Measurements from ENCODE around the gene PNPLA7.

Gene PNPLA7

DNA sequence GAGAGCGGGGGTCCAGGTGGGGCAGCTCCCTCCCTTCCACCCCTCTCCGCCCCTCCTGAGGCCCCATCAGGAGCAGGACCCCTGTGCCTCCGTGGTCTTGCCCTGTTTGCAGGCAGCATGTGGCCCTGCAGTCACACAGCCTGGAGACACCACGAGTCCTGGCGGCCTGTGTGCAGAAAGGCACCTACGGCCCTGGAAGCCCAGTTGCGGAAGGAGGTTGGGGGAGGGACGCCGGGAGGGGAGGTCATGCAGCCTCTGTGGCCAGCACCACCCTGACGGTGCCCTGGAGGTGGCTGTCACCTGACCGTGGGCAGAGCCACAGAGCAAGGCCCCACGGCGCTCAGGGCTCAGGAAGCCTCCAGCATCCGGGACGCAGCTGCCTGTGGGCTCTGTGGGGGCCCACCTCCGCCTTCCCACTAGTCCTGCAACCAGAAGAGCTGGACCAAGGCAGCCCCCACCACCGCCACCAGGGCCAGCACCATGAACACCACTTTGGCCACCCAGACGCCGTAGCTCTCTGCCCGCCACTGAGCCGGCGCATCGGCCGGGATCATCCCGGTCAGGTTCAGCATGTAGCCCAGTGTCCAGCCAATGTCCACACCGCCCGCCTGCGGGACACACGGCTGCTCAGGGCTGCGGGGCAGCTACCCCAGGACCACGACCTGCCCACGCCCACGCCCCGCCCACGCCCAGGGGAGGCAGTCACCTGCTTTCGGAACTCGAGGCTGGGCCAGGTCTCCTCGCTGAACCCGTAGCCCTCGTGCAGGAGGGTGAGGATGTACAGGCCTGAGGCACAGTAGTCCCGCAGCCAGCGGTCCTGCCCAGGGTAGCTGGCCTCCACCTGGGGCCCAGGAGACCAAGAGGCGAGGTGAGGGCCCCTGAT is 115.5 kb downstream of the PNPLA7 start:
- DNase-seq (ENCODE audit: low read depth): no peak

DNA sequence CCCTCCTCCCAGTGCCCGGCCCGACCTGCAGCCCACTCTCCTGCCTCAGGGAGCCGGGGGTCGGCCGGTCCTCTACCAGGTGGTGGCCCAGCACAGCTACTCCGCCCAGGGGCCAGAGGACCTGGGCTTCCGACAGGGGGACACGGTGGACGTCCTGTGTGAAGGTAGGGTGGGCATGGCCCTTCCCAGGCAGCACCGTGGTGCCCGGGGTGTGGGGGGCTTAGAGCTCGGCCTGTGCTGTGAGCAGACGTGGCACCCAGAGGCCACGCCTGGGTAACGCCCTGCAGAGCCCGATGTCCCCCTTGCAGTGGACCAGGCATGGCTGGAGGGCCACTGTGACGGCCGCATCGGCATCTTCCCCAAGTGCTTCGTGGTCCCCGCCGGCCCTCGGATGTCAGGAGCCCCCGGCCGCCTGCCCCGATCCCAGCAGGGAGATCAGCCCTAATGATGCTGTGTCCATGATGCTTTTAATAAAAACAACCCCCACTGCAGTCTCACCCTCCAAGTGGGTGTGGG is 116.2 kb downstream of the PNPLA7 start:
- no peak for DNase-seq (ENCODE audit: low read depth)

DNA sequence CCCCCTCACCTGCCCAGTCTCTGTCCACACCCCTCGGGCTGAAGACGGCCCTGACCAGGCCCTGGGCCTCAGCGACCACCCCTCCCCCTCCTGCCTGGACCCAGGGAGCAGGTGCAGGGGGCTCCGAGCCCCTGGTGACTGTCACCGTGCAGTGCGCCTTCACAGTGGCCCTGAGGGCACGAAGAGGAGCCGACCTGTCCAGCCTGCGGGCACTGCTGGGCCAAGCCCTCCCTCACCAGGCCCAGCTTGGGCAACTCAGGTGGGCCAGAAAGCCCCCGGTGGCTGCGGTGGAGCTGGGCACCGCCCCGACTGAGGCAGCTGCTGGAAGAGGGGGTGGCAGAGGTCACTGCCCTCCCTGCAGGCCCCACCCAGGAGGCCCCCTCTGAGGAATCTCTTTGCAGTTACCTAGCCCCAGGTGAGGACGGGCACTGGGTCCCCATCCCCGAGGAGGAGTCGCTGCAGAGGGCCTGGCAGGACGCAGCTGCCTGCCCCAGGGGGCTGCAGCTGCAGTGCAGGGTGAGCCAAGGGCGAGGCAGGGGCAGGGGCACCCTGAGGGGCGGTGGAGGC is 116.8 kb downstream of the PNPLA7 start:
- no peak for DNase-seq (ENCODE audit: low read depth)

DNA sequence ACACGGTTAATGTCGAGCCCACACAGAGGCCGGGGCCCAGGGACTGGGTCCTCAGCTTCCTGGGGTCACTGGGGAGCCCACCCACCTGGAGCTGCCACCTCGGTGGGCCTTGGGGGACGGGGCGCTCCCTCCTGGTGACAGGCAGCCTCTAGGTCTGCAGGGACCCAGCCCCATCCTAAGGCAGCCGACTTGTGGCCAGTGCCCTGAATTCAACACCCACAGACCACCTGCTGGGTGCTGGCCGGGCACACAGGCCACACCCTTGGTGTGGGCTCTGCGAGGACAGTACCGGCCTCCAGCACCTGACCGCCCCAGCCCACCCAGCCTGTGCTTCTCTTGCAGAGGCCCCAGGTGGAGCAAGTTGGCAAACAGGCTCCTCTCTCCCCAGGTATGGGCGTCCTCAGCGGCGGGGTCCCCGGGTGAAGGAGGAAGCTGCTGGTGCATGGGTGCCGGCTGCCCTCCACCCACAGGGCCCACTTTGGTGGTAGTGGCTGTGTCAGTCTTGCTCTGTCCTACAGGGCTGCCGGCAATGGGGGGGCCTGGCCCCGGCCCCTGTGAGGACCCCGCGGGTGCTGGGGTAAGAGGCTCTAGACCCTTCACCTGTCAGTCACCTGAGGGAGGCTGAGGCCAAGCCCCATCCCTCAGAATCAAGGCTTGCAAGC is 117.4 kb downstream of the PNPLA7 start:
- no peak for DNase-seq (ENCODE audit: low read depth)

DNA sequence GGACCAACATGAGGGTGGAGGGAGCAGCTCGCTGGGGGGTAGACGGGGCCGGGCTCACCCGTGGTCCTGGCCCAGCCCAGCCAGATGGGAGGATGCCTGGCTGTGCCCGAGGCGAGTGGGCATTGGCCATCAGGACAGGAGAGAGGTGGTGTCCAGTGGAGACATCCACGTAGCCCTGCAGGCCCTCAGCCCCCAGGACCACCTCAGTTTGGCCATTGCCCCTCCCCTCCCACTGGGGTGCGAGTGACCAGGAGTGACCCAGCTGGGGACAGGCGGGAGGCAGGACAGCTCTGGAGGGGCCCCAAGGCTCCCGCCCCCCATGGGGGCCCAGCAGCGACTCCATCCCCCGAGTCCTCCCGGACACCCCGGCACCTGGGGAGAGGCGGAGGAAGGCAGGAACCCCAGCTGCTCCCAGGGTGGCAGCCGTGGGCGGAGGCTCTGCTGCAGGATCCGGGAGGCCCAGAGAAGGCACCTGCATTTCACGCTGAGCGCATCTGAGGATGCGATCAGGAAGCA is 118.7 kb downstream of the PNPLA7 start:
- DNase-seq (ENCODE audit: low read depth): no peak

DNA sequence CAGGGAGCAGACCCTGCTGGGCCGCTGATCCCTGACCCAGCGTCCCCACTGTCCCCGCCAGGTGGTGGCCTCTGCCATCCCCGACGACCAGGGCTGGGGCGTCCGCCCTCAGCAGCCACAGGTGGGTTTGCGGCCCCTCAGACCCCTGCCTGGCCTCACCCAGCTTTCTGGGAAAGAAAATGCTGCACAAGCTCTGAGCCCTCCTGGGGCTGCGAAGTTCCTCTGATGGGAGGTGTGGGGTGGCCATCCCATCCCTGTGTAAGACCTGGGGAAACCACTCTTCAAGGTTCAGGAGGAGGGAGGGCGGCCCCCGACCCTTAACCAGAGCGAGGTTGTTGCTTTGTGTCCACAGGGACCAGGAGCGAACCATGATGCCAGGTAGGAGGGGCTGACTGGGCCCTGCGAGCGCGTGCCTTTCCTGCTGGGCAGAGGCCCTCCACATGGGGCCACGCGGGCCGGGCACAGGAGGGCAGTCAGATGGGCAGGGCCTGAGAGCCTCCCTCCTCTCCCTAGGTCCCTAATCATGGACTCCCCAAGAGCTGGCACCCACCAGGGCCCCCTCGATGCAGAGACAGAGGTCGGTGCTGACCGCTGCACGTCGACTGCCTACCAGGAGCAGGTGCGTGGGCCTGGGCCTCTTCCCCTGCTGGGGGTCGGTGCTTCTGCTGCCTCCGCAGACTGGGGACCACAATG is 119.3 kb downstream of the PNPLA7 start:
- no peak for DNase-seq (ENCODE audit: low read depth)

DNA sequence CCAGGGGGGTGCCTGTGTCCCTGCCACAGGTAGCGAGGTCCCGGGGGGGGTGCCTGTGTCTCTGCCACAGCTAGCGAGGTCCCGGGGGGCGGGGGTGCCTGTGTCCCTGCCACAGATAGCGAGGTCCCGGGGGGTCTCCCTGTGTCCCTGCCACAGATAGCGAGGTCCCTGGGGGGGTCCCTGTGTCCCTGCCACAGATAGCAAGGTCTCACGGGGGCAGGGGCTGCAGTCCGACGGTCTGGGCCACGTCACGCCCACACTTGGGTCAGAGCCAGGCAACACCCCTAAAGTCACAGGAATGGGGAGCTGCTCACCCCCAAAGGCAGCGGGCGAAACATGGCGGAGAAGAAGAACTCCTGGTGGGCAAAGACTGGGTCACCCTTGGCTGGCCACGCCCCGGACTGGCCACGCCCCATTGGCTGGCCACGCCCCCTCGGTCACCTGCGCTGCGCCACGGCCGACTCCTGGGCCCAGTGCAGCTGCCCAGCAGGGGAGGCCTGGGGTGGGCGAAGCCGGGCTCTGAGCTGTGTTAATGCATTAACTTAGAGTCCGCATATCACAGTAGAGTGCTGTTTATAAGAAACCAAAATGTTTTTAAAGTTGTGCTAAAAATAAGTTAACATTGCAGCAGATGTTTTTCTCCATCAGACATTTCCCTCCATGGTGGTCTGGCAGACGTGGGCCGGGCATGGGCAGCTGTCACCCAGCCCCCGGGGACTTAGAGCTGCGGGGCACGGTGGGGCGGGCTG is 120.1 kb downstream of the PNPLA7 start:
- no peak for DNase-seq (ENCODE audit: low read depth)

DNA sequence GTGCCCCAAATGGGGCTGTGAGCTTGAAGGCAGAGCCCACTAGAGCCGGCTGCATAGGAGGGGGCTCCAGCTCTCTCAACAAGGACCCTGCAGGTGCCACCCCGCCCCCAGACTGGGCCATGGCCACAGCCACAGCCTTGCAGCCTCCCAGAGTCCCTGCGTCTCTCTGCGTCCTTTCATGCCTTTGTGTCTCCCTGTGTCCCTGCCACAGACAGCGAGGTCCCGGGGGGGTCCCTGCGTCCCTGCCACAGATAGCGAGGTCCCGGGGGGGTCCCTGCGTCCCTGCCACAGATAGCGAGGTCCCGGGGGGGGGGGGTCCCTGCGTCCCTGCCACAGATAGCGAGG is 120.7 kb downstream of the PNPLA7 start:
- no peak for DNase-seq (ENCODE audit: low read depth)

DNA sequence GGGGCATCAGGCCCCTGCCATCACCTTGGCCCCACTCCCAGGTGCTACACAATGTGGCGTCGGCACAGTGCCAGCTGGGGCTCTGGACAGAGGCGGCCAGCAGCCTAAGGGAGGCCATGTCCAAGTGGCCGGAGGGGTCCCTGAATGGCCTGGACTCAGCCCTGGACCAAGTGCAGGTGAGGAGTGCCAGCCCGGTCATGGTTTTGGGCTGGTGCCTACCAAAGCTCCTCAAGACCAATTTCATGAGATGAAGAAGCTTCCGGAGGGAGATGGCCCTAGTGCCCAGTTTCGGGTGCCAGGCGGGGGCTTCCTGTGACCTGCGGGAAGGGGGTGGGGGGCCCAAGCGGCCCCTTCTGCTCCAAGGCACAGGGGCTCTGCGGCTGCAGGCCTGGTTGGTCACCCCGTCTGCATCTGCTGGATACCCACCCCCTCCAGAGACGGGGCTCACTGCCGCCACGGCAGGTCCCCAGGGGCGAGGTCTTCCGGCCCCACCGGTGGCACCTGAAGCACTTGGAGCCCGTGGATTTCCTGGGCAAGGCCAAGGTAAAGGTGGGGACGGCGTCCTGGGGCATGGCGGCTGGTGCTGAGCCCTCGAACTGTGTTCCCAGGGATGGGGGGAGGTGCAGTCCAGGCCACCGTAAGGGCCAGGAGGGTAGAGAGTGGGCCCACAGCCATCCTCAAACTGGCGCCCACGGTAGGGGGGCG is 121.2 kb downstream of the PNPLA7 start:
- no peak for DNase-seq (ENCODE audit: low read depth)

DNA sequence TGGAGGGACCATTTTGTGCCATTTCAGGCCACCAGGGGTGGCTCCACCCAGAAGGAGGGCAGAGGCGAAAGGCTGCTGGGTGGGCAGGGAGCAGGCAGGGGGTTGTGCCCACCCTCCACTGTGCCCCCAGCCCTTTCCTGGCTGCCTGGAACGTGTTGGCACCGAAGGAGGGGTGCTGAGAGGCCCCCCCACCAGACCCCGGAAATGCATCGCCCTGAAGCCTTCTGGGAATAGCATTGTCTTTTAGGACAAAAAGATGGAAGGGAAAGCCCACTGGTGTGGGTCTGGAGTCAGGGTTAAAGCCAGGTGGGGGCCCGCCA is 121.9 kb downstream of the PNPLA7 start:
- no peak for DNase-seq (ENCODE audit: low read depth)

DNA sequence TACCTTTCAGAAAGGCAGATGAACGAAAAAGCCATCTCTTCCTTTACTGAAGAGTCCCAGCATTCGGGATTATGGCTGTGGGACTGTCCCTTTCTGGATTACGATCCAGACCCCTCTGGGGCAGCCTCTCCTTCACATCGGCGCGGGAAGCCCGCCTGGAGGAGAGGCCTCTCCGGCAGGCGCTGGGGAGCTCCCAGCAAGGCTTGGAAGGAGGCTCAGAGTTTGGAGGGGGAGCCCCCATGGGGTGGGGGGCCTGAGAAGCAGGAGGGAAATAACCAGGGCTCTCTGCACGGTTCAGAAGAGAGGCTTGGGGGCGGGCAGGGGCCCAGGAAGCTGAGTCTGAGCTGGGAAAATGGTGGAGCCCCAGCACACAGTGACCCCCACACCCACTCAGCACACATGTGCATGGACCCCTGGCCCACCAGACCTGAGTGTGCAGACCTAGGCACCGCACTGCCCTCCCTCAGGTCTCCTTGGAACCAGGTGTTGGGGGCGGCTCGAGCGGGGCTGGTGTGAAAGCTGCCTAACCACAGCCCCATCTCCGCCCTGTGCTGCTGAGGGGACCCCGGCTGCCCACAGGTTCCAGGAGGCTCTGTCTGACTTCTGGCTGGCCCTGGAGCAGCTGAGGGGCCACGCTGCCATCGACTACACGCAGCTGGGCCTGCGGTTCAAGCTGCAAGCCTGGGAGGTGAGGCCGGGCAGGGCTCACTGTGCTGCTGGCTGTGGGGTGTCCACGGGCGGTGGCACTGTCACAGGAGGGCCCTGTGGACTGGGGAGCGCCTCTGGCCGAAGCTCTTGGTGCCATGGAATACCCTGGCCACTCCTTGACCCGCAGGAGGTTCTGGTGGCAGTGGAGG is 122.5 kb downstream of the PNPLA7 start:
- DNase-seq (ENCODE audit: low read depth): no peak

DNA sequence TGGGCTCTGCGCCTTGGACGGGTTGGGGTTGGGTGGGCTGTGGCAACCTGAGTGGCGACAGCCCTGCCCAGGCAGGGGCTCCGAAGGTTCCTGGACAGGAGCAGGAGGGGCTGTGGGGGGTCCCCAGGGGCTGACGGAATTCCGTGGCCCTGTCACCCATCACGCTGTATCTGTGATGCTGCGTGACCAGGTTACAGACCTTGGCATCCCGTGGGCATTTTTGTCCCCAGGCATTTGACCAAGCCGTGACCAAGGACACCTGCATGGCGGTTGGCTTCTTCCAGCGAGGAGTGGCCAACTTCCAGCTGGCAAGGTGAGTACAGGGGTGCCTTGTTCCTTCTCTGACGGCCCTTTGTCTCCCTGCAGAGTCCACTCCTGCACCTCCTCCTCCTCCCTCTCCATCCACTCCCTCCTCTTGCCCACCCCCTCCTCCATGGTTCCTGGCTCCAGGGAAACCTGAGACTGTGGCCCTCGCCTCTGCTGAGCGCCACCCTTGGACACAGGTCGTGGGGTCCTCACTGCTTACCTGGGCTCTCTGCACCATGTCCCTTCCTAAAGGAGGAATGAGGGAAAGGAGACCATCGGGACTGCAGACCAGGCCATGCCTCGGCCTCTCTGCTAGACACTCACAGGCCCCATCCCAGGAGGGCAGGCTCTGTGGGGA is 124.1 kb downstream of the PNPLA7 start:
- no peak for DNase-seq (ENCODE audit: low read depth)

DNA sequence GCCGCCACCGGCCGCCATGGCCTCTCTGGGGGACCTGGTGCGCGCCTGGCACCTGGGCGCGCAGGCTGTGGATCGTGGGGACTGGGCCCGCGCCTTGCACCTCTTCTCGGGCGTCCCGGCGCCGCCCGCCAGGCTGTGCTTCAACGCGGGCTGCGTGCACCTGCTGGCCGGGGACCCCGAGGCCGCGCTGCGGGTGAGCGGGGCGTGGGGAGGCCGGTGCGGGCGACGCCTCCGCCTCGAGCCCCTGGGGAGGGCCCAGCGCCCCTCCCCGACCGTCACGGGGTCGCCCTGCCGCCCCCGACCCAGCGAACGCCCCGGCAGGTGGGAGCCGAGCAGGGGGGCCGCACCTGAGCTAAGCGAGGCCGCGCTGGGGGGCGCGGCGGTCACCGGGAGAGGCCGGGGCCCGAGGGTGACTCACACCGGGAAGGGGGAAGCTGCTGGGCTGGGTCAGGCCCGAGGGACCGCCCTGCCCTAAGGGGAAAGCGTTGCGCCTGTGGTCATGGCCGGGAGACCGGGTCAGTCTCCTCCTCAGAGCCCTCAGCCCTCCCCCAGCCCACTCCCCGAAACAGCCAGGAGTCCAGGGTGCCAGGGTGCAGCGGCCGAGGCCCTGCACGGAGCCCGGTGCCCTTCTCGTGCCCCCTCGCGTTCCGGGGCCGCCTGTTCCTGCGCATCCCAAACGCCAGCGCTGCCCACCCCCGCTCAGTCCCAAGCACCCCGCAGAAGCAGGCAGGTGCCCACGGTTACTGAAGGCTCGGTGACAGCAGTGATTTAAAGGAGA is 126.5 kb downstream of the PNPLA7 start:
- no peak for DNase-seq (ENCODE audit: low read depth)

DNA sequence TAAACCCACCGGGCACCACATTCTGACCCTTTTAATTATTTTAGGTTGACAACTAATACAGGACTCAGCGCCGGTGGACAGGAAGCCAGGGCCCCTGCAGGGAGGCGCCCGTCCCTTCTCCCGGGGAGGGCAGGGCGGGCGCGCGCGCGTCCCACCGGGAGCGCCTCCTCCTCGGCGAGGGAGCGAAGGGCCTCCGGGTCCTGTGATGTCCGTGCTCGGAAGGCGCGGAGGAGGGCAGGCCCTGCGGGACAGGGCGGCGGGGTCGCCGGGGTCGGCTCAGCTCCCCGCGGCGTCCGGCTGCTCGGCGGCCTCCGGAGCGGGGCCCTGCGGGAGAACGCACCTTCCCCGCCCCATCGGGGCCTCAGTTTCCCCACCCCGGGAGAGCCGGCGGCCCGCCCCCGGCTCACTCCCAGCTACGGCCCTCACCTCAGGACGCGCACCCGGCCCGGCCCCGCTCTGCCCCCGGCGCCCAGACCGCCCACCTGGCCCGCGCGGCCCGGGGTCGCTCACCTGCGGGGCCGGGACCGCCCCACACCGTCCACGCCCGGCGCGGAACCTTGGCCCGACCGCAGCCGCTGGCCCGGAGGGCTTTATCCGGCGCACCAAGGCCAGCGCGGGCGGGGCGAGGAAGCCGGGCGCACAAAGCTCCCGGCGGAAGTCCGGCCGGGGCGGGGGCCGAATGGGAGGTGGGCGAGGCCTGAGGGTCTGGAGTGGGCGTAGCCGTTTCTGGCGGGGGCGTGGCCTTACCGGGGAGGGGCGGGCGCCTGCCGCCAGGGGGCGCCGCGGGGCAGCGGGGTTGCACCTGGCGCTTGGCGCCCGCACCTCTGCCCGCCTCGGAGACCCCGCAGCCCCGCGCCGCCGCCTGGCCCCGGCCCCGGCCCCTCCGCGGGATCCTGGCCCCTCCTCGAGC is 127.3 kb downstream of the PNPLA7 start, which contains the start of the genes EXD3 and NOXA1:
Gene EXD3 (minus strand): TSS at position 559 of the 910 bp plus-strand sequence. CDS start 27,805 bp downstream, outside the sequence.
Gene NOXA1 (plus strand): TSS at position 790 of the 910 bp plus-strand sequence. CDS start 137 bp downstream, outside the sequence.
- DNase-seq (ENCODE audit: low read depth): peak; percentile 87

DNA sequence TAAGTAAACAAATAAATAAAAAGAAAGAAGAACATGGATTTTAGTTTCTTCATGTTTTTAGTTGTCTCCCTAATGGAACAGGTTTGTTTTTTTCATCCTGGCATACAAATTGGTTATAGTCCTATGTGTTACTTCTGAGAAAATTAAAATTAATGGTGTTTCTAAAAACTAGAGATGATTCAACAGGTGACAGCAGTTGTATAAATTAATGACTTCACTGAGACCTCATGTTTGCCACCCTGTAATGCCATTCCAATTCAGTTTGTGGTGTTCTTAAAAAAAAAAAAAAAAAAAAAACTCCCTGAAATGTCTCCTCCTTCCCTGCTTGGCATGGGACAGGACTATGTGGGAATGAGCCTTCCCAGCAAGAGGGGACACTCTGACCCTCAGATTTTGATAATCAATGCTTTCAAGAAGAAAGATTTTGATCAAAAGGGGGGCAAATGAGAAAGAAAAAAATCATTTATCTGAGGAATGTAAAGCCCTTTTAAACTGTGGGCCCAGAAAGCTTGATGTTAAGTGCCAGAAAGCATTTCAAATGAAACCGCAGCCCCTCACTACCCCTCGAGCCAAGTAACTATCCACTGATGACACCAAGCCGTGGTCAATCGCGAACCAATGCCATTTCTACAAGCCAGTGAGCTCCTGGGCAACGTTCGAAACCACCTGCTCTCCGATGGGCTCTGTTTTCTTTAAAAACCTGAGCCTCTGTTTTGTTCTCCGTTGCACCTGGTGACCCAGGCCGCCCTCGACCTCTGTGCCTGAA is 128.2 kb downstream of the PNPLA7 start:
- no peak for DNase-seq (ENCODE audit: low read depth)

DNA sequence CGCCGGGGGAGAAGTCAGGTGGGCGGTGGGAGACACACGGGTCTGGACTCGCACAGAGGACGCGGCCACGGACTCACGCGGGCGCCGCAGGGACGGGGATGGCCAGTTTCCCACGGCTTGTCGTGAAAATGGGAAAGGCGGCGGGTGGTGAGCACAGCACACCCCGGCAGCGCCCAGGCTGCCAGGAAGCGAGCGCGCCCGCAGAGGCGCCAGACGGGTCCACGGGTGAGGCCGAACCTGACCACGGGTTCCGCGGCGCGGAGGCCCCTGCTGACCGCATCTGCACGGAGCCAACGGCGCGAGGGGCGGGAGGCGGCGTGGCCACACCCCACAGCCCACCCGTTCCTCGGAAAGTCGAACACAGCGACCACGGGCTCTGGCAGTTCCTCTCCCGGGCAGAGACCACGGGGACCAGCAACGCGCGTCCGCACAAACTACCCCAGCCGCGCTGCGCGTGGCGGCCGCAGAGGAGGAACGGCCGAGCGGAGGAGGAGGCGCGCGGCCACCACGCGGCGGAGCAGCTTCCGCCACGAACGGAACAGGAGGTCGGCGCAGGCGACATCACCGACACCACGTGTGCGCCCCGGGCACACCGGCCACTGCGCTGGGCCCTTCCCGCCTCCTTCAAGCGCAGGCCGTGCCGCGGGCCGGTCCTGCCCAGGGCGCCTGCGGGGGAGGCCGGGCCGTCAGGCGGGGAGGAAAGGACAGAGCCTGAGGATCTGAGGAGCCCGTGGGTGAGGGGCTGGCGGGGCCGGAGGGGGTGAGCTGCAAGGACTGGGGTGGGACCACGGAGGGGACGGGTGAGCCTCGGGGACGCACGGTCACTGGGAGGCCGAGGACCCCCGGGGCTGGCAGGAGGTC is 132.8 kb downstream of the PNPLA7 start:
- DNase-seq (ENCODE audit: low read depth): no peak
